ENCODE data around the gene MYO5A. TPM values are rescaled to one million over a fixed set of nuclear protein-coding genes. Genes with fewer than 3 reads are reported as not detected.

Gene MYO5A
- polyA plus RNA-seq, 1 of the 3 experiments (the other 2 are of a cell fraction) = 11.0 TPM

GRCh38 chr15:52529940-52530339 lies 1.3 kb upstream of the MYO5A start:
- 78% methylated on average over 11 of the region's 11 CpGs for WGBS (ENCODE audit: low lambda C conversion rate)
- peaks cover 3% of the 10 kb centered on the region for H3F3A ChIP-seq (replicated peaks; ENCODE audit: insufficient read depth)
- H2AFZ ChIP-seq (ENCODE audit: low read depth) = peak overlapping the region; percentile 95
- H3K27ac ChIP-seq (ENCODE audit: low read depth in 2 of 2, low read length in 1 of 2) = peak overlapping the region in 1 of 2 experiments; percentile 64; a peak in 1 of 4 replicates
- no peak overlapping the region for H3K9ac ChIP-seq
- H3K79me2 ChIP-seq (ENCODE audit: insufficient read depth) = peaks cover 29% of the 10 kb centered on the region
- H3K9me3 ChIP-seq = no peaks in the 10 kb centered on the region
- peaks cover 0 to 13% of the 10 kb centered on the region in 2 experiments; a peak in 2 of 4 replicates for H3K4me1 ChIP-seq (ENCODE audit: control insufficient read depth in 1 of 2, insufficient read depth in 2 of 2, low read depth in 1 of 2, low read length in 1 of 2)
- peak overlapping the region; percentile 76 for H3K4me2 ChIP-seq
- no peak for TF ChIP-seq PBX3 (IDR thresholded peaks at IDR 0.05)
- TF ChIP-seq CHD2 (IDR thresholded peaks at IDR 0.05; ENCODE audit: low read length, partially characterized antibody) = no peak
- ChIA-PET CTCF (no interaction called here), POLR2A (no interaction called here)
- no peaks in the 10 kb centered on the region for H3K9me2 ChIP-seq
- DNase-seq = no peak
- no peaks in the 10 kb centered on the region for H3K36me3 ChIP-seq (replicated peaks in 1 of 2; ENCODE audit: control insufficient read depth in 1 of 2, insufficient read depth in 2 of 2, low read length in 1 of 2)
- peak overlapping the region; percentile 83 to 93; a peak in 3 of 4 replicates for H3K4me3 ChIP-seq (ENCODE audit: low read depth in 2 of 2, low read length in 1 of 2)
- H4K20me1 ChIP-seq (ENCODE audit: insufficient read depth) = no peaks in the 10 kb centered on the region; the same call in 1 of the 2 replicates
- no peaks in the 10 kb centered on the region for H3K27me3 ChIP-seq (ENCODE audit: insufficient read depth)

GRCh38 chr15:52529341-52529924 lies 753 bp upstream of the MYO5A start:
- ChIA-PET POLR2A (no interaction called here), CTCF (interaction anchor here (0.6 to 1.2 kb wide), 2 partner anchors 169 to 198 kb away, joined by 3 to 8 read pairs; no protein-coding TSS in a partner anchor)
- no peaks in the 10 kb centered on the region for H3K9me3 ChIP-seq
- peak overlapping the region; percentile 95 for H2AFZ ChIP-seq (ENCODE audit: low read depth)
- H3K27me3 ChIP-seq (ENCODE audit: insufficient read depth) = no peaks in the 10 kb centered on the region
- H3K4me3 ChIP-seq (ENCODE audit: low read depth in 2 of 2, low read length in 1 of 2) = peak overlapping the region; percentile 83 to 93
- no peaks in the 10 kb centered on the region for H3K9me2 ChIP-seq
- no peak for DNase-seq
- H4K20me1 ChIP-seq (ENCODE audit: insufficient read depth) = no peaks in the 10 kb centered on the region; the same call in 1 of the 2 replicates
- H3K9ac ChIP-seq = peak overlapping the region; percentile 79
- 10% methylated on average over 18 of the region's 28 CpGs for WGBS (ENCODE audit: low lambda C conversion rate)
- peak overlapping the region; percentile 76 for H3K4me2 ChIP-seq
- peak overlapping the region; percentile 56 to 64; a peak in 3 of 4 replicates for H3K27ac ChIP-seq (ENCODE audit: low read depth in 2 of 2, low read length in 1 of 2)
- H3K4me1 ChIP-seq (ENCODE audit: control insufficient read depth in 1 of 2, insufficient read depth in 2 of 2, low read depth in 1 of 2, low read length in 1 of 2) = peaks cover 0 to 13% of the 10 kb centered on the region in 2 experiments; a peak in 2 of 4 replicates
- no peak for TF ChIP-seq MXI1 (IDR thresholded peaks at IDR 0.05; ENCODE audit: low read depth, low read length)
- no peak for TF ChIP-seq GATA2 (CRISPR knock-in tag; IDR thresholded peaks at IDR 0.05)
- 0 out of 2 replicates have a peak, but pooled peaks have one; percentile 6 for TF ChIP-seq CTCF (IDR thresholded peaks at IDR 0.05)
- no peak for TF ChIP-seq RFX5 (IDR thresholded peaks at IDR 0.05; ENCODE audit: low read length)
- no peak for TF ChIP-seq TAF1 (IDR thresholded peaks at IDR 0.05; ENCODE audit: borderline replicate concordance, low read depth, low read length)
- no peak for TF ChIP-seq EP300 (IDR thresholded peaks at IDR 0.05; ENCODE audit: borderline replicate concordance in 1 of 2, low read depth in 1 of 2, low read length in 1 of 2)
- no peak for TF ChIP-seq RAD21 (IDR thresholded peaks at IDR 0.05; ENCODE audit: low read length)
- no peak for TF ChIP-seq FOSL2 (IDR thresholded peaks at IDR 0.05; ENCODE audit: borderline replicate concordance, low read depth)
- peaks cover 34% of the 10 kb centered on the region for H3K79me2 ChIP-seq (ENCODE audit: insufficient read depth)
- H3F3A ChIP-seq (replicated peaks; ENCODE audit: insufficient read depth) = peaks cover 3% of the 10 kb centered on the region
- no peaks in the 10 kb centered on the region for H3K36me3 ChIP-seq (replicated peaks in 1 of 2; ENCODE audit: control insufficient read depth in 1 of 2, insufficient read depth in 2 of 2, low read length in 1 of 2)

Measured in SK-N-SH (cell line).